ENCODE results near the gene ATP2B2.

Gene ATP2B2

DNA sequence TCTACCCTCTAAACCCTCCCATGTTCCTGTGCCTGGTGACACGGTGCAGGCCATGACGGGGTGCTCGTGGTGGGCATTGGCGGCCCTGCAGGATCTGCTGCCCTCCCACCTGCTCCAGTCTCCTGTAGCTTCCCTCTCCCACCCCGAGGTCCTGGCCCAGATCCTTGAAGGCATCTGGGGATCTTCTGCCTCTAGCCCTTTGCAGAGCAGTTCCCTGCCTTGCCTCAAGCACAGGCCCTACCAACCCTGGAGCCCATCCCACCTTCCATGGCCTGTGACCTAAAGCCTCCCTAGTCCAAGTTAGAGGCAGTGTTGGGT lies 157.0 kb downstream of the ATP2B2 start:
- no peak for ATAC-seq
- TF ChIP-seq, protein P1, sequence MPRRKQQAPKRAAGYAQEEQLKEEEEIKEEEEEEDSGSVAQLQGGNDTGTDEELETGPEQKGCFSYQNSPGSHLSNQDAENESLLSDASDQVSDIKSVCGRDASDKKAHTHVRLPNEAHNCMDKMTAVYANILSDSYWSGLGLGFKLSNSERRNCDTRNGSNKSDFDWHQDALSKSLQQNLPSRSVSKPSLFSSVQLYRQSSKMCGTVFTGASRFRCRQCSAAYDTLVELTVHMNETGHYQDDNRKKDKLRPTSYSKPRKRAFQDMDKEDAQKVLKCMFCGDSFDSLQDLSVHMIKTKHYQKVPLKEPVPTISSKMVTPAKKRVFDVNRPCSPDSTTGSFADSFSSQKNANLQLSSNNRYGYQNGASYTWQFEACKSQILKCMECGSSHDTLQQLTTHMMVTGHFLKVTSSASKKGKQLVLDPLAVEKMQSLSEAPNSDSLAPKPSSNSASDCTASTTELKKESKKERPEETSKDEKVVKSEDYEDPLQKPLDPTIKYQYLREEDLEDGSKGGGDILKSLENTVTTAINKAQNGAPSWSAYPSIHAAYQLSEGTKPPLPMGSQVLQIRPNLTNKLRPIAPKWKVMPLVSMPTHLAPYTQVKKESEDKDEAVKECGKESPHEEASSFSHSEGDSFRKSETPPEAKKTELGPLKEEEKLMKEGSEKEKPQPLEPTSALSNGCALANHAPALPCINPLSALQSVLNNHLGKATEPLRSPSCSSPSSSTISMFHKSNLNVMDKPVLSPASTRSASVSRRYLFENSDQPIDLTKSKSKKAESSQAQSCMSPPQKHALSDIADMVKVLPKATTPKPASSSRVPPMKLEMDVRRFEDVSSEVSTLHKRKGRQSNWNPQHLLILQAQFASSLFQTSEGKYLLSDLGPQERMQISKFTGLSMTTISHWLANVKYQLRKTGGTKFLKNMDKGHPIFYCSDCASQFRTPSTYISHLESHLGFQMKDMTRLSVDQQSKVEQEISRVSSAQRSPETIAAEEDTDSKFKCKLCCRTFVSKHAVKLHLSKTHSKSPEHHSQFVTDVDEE (CRISPR knock-in tag; IDR thresholded peaks at IDR 0.05): no peak
- TF ChIP-seq ZFP30 (CRISPR knock-in tag; IDR thresholded peaks at IDR 0.05) (no peak), ISL1 (CRISPR knock-in tag; IDR thresholded peaks at IDR 0.05) (no peak)
- TF ChIP-seq, protein P2, sequence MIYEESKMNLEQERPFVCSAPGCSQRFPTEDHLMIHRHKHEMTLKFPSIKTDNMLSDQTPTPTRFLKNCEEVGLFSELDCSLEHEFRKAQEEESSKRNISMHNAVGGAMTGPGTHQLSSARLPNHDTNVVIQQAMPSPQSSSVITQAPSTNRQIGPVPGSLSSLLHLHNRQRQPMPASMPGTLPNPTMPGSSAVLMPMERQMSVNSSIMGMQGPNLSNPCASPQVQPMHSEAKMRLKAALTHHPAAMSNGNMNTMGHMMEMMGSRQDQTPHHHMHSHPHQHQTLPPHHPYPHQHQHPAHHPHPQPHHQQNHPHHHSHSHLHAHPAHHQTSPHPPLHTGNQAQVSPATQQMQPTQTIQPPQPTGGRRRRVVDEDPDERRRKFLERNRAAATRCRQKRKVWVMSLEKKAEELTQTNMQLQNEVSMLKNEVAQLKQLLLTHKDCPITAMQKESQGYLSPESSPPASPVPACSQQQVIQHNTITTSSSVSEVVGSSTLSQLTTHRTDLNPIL (CRISPR knock-in tag; IDR thresholded peaks at IDR 0.05; ENCODE audit: low read depth): no peak

DNA sequence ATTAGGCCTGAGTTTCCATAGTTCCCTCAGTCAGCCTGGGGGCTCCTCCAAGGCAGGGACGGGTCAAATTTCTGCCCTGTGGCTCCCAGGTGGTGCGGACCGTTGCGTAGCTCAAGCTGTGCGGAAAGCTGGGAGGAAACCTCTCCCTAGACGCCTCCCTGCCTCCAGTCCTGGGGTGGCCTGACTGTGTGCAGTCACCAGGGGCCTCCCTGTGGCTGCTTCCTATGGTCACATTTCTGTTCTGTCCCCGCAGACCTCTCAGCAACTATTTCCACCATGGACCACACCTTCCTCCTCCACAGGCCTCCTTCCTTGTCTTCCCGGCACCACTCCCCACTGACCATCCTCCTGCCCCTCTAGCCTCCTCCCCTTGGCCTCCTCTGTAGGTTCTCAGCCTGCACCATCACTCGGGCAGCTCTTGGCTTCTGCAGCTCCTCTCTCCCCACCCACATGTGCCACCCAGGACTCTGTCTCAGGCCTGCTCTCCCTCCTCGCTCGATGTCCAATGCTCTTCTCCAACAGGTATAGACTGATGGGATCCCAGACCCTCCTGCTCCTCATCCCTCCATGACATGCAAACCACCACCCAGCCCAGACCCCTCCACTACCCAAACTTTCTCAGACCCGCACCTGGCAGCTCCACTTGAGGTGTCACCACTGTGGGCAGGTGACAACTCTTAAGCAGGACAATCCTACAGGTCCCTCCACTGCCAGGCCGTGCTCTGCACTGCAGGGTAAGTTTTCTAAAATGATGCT lies 157.6 kb downstream of the ATP2B2 start:
- no peak for ATAC-seq

DNA sequence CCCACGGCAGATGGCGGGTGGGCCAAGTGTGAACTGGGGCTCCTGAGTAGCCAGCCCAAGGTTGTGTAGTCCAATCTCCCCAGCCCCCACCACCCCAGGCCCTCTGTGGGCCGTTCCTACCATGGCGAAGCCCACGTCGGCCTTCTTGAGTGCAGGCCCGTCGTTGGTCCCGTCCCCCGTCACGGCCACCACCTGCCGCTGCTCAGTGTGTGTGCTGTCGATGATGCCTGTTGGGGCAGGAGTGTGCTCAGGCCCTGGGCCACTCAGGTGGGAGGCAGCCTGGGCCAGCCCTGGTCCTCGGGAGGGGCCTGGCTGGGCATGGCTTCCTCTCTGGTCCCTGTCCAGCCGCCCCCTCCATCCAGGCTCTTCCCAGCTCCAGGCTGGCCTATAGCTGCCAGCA lies 159.5 kb downstream of the ATP2B2 start:
- ATAC-seq: no peak
- no peak for TF ChIP-seq ZC3H10 (CRISPR knock-in tag; IDR thresholded peaks at IDR 0.05)
- TF ChIP-seq, protein P3, sequence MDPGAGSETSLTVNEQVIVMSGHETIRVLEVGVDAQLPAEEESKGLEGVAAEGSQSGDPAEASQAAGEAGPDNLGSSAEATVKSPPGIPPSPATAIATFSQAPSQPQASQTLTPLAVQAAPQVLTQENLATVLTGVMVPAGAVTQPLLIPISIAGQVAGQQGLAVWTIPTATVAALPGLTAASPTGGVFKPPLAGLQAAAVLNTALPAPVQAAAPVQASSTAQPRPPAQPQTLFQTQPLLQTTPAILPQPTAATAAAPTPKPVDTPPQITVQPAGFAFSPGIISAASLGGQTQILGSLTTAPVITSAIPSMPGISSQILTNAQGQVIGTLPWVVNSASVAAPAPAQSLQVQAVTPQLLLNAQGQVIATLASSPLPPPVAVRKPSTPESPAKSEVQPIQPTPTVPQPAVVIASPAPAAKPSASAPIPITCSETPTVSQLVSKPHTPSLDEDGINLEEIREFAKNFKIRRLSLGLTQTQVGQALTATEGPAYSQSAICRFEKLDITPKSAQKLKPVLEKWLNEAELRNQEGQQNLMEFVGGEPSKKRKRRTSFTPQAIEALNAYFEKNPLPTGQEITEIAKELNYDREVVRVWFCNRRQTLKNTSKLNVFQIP (CRISPR knock-in tag; IDR thresholded peaks at IDR 0.05; ENCODE audit: borderline replicate concordance, low read depth): no peak
- TF ChIP-seq, protein P4, sequence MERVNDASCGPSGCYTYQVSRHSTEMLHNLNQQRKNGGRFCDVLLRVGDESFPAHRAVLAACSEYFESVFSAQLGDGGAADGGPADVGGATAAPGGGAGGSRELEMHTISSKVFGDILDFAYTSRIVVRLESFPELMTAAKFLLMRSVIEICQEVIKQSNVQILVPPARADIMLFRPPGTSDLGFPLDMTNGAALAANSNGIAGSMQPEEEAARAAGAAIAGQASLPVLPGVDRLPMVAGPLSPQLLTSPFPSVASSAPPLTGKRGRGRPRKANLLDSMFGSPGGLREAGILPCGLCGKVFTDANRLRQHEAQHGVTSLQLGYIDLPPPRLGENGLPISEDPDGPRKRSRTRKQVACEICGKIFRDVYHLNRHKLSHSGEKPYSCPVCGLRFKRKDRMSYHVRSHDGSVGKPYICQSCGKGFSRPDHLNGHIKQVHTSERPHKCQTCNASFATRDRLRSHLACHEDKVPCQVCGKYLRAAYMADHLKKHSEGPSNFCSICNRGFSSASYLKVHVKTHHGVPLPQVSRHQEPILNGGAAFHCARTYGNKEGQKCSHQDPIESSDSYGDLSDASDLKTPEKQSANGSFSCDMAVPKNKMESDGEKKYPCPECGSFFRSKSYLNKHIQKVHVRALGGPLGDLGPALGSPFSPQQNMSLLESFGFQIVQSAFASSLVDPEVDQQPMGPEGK (CRISPR knock-in tag; IDR thresholded peaks at IDR 0.05; ENCODE audit: borderline replicate concordance): no peak
- TF ChIP-seq TCF4 (CRISPR knock-in tag; IDR thresholded peaks at IDR 0.05; ENCODE audit: borderline replicate concordance): no peak
- TF ChIP-seq ESRRG (CRISPR knock-in tag; IDR thresholded peaks at IDR 0.05): no peak
- TF ChIP-seq TOX (CRISPR knock-in tag; IDR thresholded peaks at IDR 0.05; ENCODE audit: borderline replicate concordance): no peak
- no peak for TF ChIP-seq SNAI2 (CRISPR knock-in tag; IDR thresholded peaks at IDR 0.05)
- TF ChIP-seq ZFP3 (CRISPR knock-in tag; IDR thresholded peaks at IDR 0.05): no peak
- TF ChIP-seq CSDC2 (CRISPR knock-in tag; IDR thresholded peaks at IDR 0.05): no peak
- TF ChIP-seq ZFP30 (CRISPR knock-in tag; IDR thresholded peaks at IDR 0.05): no peak
- TF ChIP-seq PPARA (CRISPR knock-in tag; IDR thresholded peaks at IDR 0.05; ENCODE audit: borderline replicate concordance): no peak

More for the DNA sequence above, 157.6 kb downstream of the ATP2B2 start:
- TF ChIP-seq, protein P1 (CRISPR knock-in tag; IDR thresholded peaks at IDR 0.05): no peak
- TF ChIP-seq GLIS3 (CRISPR knock-in tag; IDR thresholded peaks at IDR 0.05): no peak
- no peak for TF ChIP-seq ARNTL (CRISPR knock-in tag; IDR thresholded peaks at IDR 0.05; ENCODE audit: borderline replicate concordance, low read depth)
- no peak for TF ChIP-seq ISL1 (CRISPR knock-in tag; IDR thresholded peaks at IDR 0.05)
- no peak for TF ChIP-seq BACH2 (CRISPR knock-in tag; IDR thresholded peaks at IDR 0.05; ENCODE audit: borderline replicate concordance)
- TF ChIP-seq, protein P4 (CRISPR knock-in tag; IDR thresholded peaks at IDR 0.05; ENCODE audit: borderline replicate concordance): no peak
- no peak for TF ChIP-seq ZNF8 (CRISPR knock-in tag; IDR thresholded peaks at IDR 0.05)
- no peak for TF ChIP-seq TOX (CRISPR knock-in tag; IDR thresholded peaks at IDR 0.05; ENCODE audit: borderline replicate concordance)
- TF ChIP-seq ZNF70 (CRISPR knock-in tag; IDR thresholded peaks at IDR 0.05): no peak
- TF ChIP-seq ZFP3 (CRISPR knock-in tag; IDR thresholded peaks at IDR 0.05): no peak
- no peak for TF ChIP-seq SNAI2 (CRISPR knock-in tag; IDR thresholded peaks at IDR 0.05)

Data from SK-N-SH treated with all-trans-retinoic acid at 6 μM for 48 hours (cell line).